ENCODE results near the gene FEV.
"Not testable (repeated sequence)": the region's sequence is repeated elsewhere in the genome, so short reads cannot be mapped to it uniquely, and the experiment has no call there.

The FEV gene

GRCh38 chr2:218975060-218975777 is 9.8 kb downstream of the FEV start:
- no peak for DNase-seq (ENCODE audit: low spot score)

GRCh38 chr2:218970894-218971293 is 14.1 kb downstream of the FEV start:
- DNase-seq (ENCODE audit: low spot score) = no peak

DNA sequence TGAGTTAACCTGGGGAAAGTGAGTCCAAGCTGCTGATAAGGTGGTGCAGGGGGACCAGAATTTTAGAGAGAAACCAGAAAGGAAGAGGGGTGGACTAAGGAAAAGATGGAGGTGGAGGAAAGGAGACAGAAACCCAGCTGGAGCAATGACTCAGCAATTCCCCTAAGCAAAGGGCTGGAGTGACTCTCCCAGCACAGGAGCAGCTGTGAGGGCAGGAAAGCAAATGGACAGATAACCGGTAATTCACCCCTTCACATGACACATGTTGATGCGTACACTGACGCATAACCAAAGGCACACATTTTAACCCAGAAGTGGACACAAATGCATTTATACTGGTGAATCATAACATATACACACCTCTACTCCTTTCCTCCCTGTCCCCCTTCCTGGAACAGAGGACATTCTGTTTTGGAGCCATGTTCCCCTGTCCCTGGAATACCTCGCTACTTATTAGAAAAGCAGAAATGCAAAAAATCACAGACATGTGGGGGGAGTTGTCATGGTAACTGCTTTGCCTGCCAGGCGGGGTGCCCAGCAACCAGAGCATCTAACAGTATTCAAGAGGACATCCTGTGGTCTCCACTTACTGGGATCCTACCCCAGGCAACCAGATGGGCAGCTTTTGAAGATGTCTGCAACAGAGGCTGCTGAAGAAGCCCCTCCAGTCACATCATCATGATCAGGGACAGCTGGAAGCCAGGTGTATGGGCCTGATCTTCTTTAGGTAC is 20.8 kb downstream of the FEV start:
- peak; percentile 18 for DNase-seq (ENCODE audit: low spot score)

DNA sequence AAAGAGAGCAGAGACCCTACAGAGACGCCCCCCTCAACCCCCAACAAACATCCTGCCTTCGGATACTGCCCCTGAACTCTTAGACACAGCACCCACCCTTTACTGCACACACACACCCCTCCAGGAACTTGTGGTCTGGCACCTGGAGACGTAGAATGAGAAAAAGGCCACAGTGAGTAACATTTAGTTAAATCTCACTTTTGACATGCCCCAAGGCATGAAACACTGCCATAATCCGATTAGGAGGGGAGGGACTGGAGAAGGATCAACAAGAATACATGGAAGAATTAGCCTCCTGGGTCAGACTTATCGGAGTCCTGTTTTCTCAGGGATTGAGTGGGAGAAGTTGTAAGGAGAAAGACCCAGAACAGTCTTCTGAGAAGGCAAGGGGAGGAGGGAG is 21.4 kb downstream of the FEV start:
- no peak for DNase-seq (ENCODE audit: low spot score)

GRCh38 chr2:218962859-218963492 is 22.0 kb downstream of the FEV start:
- DNase-seq (ENCODE audit: low spot score) = peak; percentile 74

DNA sequence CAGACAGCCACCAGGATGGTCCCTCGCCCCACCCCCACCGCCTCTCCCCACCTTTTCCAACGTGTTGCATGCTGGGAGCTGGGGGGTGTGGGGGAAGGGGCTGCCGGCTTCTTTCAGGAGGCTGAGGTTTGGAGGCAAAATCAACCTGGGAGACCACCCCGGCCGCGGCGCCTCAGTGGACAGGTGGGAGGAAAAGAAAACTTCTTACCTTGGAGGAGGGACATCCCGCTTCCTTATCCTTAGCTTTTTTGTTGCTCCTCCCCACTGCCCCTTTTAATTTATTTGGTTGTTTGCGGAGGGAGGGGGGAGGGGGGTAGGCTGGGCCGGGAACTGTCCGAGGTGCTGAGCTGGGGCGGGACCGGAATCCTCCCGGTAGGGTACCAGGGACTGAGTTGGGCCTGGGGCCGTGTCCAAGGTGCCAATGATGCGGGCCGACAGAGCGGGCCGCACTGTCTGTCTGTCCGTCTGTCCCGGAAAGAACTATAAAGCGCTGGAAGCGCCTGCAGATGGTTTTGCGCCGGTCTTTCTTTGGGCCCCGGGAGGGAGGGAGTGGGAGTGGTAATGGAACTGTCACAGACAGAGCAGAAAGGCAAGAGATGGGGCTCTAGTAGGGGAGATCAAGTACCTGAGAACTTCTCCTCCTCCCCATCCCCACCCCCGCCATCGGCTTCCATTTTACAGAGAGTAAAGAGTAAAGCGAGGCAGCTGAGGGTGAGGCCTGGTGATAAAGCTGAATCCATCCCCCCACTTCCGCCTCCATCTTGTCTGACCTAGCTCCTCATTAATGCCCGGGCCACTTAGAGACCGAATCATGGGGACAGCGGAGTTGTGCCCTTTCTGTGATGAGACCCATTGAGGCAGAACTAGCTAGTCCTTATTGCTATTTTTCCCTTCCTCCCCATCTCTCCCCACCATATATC is 23.1 kb downstream of the FEV start:
- DNase-seq (ENCODE audit: low spot score) = peak; percentile 48

- no peak for DNase-seq (ENCODE audit: low spot score)
Observed at GRCh38 chr2:218961229-218961628, 23.8 kb downstream of the FEV start.

DNA sequence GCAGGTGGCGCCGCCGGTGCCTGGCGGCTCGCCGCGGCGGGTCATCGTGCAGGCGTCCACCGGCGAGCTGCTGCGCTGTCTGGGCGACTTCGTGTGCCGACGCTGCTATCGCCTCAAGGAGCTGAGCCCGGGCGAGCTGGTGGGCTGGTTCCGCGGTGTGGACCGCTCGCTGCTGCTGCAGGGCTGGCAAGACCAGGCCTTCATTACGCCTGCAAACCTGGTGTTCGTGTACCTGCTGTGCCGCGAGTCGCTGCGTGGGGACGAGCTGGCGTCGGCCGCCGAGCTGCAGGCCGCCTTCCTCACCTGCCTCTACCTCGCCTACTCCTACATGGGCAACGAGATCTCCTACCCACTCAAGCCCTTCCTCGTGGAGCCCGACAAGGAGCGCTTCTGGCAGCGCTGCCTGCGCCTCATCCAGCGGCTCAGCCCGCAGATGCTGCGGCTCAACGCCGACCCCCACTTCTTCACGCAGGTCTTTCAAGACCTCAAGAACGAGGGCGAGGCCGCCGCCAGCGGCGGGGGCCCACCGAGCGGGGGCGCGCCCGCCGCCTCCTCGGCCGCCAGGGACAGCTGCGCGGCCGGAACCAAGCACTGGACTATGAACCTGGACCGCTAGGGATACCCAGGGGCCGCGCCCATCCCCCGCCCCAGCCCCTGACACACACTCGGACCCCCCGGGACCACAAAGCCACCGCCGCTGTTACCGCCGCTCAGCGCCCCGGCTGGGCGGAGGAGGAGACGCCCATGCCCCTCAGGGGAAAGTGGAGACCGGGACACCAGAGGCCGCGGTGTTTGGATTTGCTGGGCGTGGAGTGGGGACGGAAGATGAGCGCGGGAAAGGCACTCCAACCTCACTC is 24.4 kb downstream of the FEV start:
- no peak for DNase-seq (ENCODE audit: low spot score)

DNA sequence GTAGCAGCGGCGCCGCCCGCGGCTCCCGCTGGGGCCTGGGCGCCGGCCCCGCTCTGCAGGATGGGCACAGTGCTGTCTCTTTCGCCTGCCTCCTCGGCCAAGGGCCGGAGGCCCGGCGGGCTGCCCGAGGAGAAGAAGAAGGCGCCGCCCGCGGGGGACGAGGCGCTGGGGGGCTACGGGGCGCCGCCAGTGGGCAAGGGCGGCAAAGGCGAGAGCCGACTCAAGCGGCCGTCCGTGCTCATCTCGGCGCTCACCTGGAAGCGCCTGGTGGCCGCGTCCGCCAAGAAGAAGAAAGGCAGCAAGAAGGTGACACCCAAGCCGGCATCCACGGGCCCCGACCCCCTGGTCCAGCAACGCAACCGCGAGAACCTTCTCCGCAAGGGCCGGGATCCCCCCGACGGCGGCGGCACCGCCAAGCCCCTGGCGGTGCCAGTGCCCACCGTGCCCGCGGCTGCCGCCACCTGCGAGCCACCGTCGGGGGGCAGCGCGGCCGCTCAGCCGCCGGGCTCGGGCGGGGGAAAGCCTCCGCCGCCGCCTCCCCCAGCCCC is 25.1 kb downstream of the FEV start:
- no peak for DNase-seq (ENCODE audit: low spot score)

DNA sequence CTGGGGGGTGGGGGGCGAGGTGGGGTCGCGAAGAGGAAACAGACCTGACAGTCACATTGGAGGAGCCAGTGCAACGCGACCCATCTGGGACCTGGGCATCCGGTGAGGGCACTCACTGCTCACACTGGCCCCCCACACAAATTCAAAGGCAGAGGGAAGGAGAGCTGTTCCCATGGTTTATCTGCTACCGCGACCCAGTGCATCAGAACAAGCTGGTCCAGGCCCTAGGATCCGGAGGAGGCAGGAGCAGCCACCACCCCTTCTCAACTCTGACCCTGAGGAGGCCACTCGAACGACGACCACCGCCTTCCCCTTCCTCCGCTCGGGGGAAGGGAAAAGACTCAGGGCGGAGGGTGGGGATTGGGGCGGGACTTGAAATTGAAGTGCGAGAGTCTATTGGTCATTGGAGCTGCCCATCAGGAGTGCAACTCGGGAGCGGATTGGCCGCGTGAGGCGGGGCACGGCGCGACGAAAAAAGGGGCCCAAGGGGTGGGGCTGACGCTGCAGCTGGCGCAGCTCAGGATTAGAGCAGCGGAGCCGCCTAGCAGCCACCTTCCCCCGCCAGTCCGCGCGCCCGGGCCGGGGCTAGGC is 25.7 kb downstream of the FEV start, which contains the start of gene CDK5R2:
Gene CDK5R2 (plus strand): TSS at position 526 of the 591 bp plus-strand sequence. CDS start 155 bp downstream, outside the sequence.
- DNase-seq (ENCODE audit: low spot score) = peak; percentile 97

- DNase-seq (ENCODE audit: low spot score) = no peak
Observed at GRCh38 chr2:218958276-218958675, 26.7 kb downstream of the FEV start.

DNA sequence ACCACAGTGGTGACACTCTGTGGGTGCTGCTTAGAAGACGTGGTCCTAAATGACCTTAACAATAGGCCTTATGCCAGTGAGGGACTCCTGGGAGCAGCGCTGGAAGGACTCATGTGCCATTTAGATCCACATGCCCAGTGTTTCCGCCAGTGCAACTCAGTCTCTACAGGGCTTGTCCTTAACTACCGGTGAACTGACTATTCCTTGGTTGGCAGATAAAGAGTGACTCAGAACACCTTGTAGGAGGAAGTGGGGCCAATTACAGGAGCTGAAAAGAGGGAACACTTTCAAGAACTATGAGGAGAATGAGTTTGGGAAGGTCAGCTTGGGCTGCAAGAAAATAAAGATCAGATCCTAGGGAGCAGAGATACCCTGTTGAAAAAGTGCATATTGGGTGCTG is 27.3 kb downstream of the FEV start:
- DNase-seq (ENCODE audit: low spot score) = no peak

GRCh38 chr2:218956039-218956438 is 28.9 kb downstream of the FEV start:
- no peak for DNase-seq (ENCODE audit: low spot score)

- DNase-seq (ENCODE audit: low spot score) = no peak
Observed at GRCh38 chr2:218954541-218955300, 30.3 kb downstream of the FEV start.

DNA sequence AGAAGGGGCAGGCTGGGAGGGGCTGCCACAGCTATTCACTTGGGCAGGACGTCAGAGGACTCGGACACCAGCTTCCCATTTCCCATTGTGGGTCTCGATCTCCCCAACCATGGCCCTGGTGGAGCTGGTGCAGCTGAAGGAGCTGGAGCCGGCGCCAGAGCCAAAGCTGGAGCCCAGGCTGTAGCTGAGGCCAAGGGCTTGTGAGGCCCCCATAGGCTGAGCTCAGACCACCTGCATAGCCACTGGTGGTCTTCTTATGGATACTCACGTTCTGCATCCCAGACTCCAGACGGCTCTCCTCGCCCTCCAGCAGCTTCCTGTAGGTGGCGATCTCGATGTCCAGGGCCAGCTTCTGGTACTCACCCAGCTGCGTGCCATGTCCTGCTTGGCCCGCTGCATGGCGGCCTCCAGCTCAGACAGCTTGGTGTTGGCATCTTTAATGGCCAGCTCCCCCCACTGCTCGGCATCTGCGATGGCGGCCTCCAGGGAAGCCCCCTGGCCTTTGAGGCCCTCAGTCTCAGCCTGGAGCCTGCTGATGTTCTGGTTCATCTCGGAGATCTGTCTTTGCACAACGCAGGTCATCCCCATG is 31.5 kb downstream of the FEV start:
- DNase-seq (ENCODE audit: low spot score) = no peak

GRCh38 chr2:218952160-218952559 is 32.8 kb downstream of the FEV start:
- DNase-seq (ENCODE audit: low spot score) = no peak

GRCh38 chr2:218946621-218947020 is 38.4 kb downstream of the FEV start:
- no peak for DNase-seq (ENCODE audit: low spot score)

GRCh38 chr2:218944759-218945404 is 40.1 kb downstream of the FEV start:
- no peak for DNase-seq (ENCODE audit: low spot score)

GRCh38 chr2:218931751-218932150 is 53.2 kb downstream of the FEV start:
- DNase-seq (ENCODE audit: low spot score) = not testable (repeated sequence)
